ENCODE measurements around the gene CDH22. TPM values are rescaled to one million over a fixed set of nuclear protein-coding genes. Genes with fewer than 3 reads are reported as not detected.

CDH22 gene
- total RNA-seq, 1 experiment from 2014 or later: not detected

GRCh38 chr20:46260936-46261454, 47.3 kb downstream of the CDH22 start:
- intact Hi-C loops (cut with micrococcal nuclease; ENCODE audit: unreplicated experiment): no loop called here
- BruUV-seq (replicated peaks): no TSS peak
- DNase-seq (ENCODE audit: low spot score): no peak
- Histone ChIP-seq H3K27me3 (replicated peaks; ENCODE audit: insufficient read depth, low read depth, low read length, poor library complexity) (peaks cover 9% of the 10 kb centered on the region), H3K9me3 (ENCODE audit: low read depth, low read length, poor library complexity, severe bottlenecking) (no peaks in the 10 kb centered on the region), H3K27ac (ENCODE audit: low read depth, low read length, poor library complexity, severe bottlenecking) (no peak overlapping the region), H3K4me3 (ENCODE audit: low read depth, low read length, poor library complexity, severe bottlenecking) (no peak overlapping the region), H3K4me1 (ENCODE audit: insufficient read depth, low read length, poor library complexity, severe bottlenecking) (no peaks in the 10 kb centered on the region), H3K36me3 (ENCODE audit: insufficient read depth, low read length, poor library complexity, severe bottlenecking) (no peaks in the 10 kb centered on the region)
- TF ChIP-seq CTCF (conservative IDR thresholded peaks at IDR 0.05; ENCODE audit: low read depth, low read length): no peak
- no peak for TF ChIP-seq EZH2 (IDR thresholded peaks at IDR 0.05; ENCODE audit: borderline replicate concordance, low read depth, low read length, poor library complexity, severe bottlenecking)
- POLR2A ChIA-PET (ENCODE audit: low non-redundant PET): no interaction called here
- CTCF ChIA-PET: no interaction called here

- no TSS peak for BruUV-seq (replicated peaks)
- CTCF ChIA-PET: no interaction called here
- Histone ChIP-seq H3K4me1 (ENCODE audit: insufficient read depth, low read length, poor library complexity, severe bottlenecking) (no peaks in the 10 kb centered on the region), H3K27ac (ENCODE audit: low read depth, low read length, poor library complexity, severe bottlenecking) (no peak overlapping the region), H3K4me3 (ENCODE audit: low read depth, low read length, poor library complexity, severe bottlenecking) (no peak overlapping the region), H3K36me3 (ENCODE audit: insufficient read depth, low read length, poor library complexity, severe bottlenecking) (no peaks in the 10 kb centered on the region), H3K9me3 (ENCODE audit: low read depth, low read length, poor library complexity, severe bottlenecking) (no peaks in the 10 kb centered on the region), H3K27me3 (replicated peaks; ENCODE audit: insufficient read depth, low read depth, low read length, poor library complexity) (peaks cover 9% of the 10 kb centered on the region)
- intact Hi-C loops (cut with micrococcal nuclease; ENCODE audit: unreplicated experiment): no loop called here
- no peak for TF ChIP-seq EZH2 (IDR thresholded peaks at IDR 0.05; ENCODE audit: borderline replicate concordance, low read depth, low read length, poor library complexity, severe bottlenecking)
- TF ChIP-seq CTCF (conservative IDR thresholded peaks at IDR 0.05; ENCODE audit: low read depth, low read length): no peak
- DNase-seq (ENCODE audit: low spot score): no peak
- POLR2A ChIA-PET (ENCODE audit: low non-redundant PET): no interaction called here
These were observed 47.8 kb downstream of the CDH22 start for GRCh38 chr20:46260480-46260879.

- no peaks in the 10 kb centered on the region for H3K36me3 ChIP-seq (ENCODE audit: insufficient read depth, low read length, poor library complexity, severe bottlenecking)
- BruUV-seq (replicated peaks): no TSS peak
- POLR2A ChIA-PET (ENCODE audit: low non-redundant PET): no interaction called here
- intact Hi-C loops (cut with micrococcal nuclease; ENCODE audit: unreplicated experiment): no loop called here
- no peaks in the 10 kb centered on the region for H3K9me3 ChIP-seq (ENCODE audit: low read depth, low read length, poor library complexity, severe bottlenecking)
- no peak overlapping the region for H3K27ac ChIP-seq (ENCODE audit: low read depth, low read length, poor library complexity, severe bottlenecking)
- H3K27me3 ChIP-seq (replicated peaks; ENCODE audit: insufficient read depth, low read depth, low read length, poor library complexity): peaks cover 11% of the 10 kb centered on the region
- TF ChIP-seq CTCF (conservative IDR thresholded peaks at IDR 0.05; ENCODE audit: low read depth, low read length): no peak
- no peak for TF ChIP-seq EZH2 (IDR thresholded peaks at IDR 0.05; ENCODE audit: borderline replicate concordance, low read depth, low read length, poor library complexity, severe bottlenecking)
- CTCF ChIA-PET: no interaction called here
- H3K4me1 ChIP-seq (ENCODE audit: insufficient read depth, low read length, poor library complexity, severe bottlenecking): no peaks in the 10 kb centered on the region
- no peak for DNase-seq (ENCODE audit: low spot score)
- H3K4me3 ChIP-seq (ENCODE audit: low read depth, low read length, poor library complexity, severe bottlenecking): no peak overlapping the region
These were observed 48.9 kb downstream of the CDH22 start for GRCh38 chr20:46259260-46259859.

All from A673 (cell line).